Measurements from ENCODE around the gene ZNF213.

The ZNF213 gene

DNA sequence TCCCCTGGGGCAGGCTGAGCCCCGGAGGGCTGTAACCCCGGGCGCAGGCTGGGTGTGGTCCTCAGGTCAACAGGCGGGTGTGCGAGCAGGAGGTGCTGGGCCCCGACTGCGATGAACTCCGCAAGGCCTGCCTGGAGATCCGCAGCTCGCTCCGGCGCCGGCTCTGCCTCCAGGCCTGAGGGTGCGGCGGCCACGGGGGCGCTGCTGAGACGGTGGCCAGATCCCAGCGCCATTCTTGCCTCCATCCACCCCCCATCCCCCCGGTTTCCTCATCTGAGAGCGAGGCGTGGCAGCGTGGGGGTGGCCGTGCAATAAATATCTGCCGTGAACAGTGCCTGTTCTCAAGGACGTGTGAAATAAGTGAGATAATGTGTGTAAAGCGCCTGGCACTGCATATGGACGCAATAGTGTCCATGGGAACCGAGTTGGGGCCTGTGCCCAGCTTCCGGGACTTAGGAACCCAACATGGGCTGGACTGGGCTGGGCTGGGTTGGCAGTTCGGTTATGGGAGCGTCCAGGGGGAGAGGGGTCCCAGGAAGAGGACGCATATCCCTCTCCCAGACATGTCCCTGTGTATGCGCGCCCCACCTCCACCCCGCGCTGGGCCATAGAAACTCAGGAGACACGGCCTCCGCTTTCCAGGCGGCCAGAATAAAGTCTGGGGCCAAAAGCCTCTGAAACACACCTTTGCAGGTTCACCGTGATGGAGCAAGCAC is 15.0 kb downstream of the ZNF213 start (continued):
- TF ChIP-seq SP7 (tag by site-specific recombination; IDR thresholded peaks at IDR 0.05) = peak; percentile 35; the same call in 1 of the 2 replicates
- TF ChIP-seq ZNF48 (tag by site-specific recombination; IDR thresholded peaks at IDR 0.05) = no peak
- no peak for TF ChIP-seq ZNF585B (tag by site-specific recombination; IDR thresholded peaks at IDR 0.05)
- TF ChIP-seq ZNF530 (tag by site-specific recombination; IDR thresholded peaks at IDR 0.05; ENCODE audit: low read depth) = no peak
- TF ChIP-seq OVOL3 (tag by site-specific recombination; IDR thresholded peaks at IDR 0.05) = no peak; the same call in 1 of the 2 replicates
- no peak for TF ChIP-seq WT1 (tag by site-specific recombination; IDR thresholded peaks at IDR 0.05)
- TF ChIP-seq, protein P1, sequence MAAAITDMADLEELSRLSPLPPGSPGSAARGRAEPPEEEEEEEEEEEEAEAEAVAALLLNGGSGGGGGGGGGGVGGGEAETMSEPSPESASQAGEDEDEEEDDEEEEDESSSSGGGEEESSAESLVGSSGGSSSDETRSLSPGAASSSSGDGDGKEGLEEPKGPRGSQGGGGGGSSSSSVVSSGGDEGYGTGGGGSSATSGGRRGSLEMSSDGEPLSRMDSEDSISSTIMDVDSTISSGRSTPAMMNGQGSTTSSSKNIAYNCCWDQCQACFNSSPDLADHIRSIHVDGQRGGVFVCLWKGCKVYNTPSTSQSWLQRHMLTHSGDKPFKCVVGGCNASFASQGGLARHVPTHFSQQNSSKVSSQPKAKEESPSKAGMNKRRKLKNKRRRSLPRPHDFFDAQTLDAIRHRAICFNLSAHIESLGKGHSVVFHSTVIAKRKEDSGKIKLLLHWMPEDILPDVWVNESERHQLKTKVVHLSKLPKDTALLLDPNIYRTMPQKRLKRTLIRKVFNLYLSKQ (tag by site-specific recombination; IDR thresholded peaks at IDR 0.05; ENCODE audit: borderline replicate concordance) = no peak
- TF ChIP-seq ZXDB (tag by site-specific recombination; IDR thresholded peaks at IDR 0.05) = peak; percentile 40
- TF ChIP-seq KLF10 (tag by site-specific recombination; IDR thresholded peaks at IDR 0.05) = no peak
- TF ChIP-seq ZNF785 (tag by site-specific recombination; IDR thresholded peaks at IDR 0.05) = no peak
- TF ChIP-seq ZNF658 (tag by site-specific recombination; IDR thresholded peaks at IDR 0.05) = no peak
- peak; percentile 59 for TF ChIP-seq YY2 (tag by site-specific recombination; IDR thresholded peaks at IDR 0.05)
- TF ChIP-seq ZNF184 (tag by site-specific recombination; IDR thresholded peaks at IDR 0.05) = no peak
- TF ChIP-seq ZNF449 (tag by site-specific recombination; IDR thresholded peaks at IDR 0.05) = peak; percentile 57; the same call in 1 of the 2 replicates
- peak; percentile 77 for TF ChIP-seq ZEB2 (tag by site-specific recombination; IDR thresholded peaks at IDR 0.05)
- no peak for TF ChIP-seq ATF2 (tag by site-specific recombination; IDR thresholded peaks at IDR 0.05; ENCODE audit: low read depth)
- TF ChIP-seq, protein P2, sequence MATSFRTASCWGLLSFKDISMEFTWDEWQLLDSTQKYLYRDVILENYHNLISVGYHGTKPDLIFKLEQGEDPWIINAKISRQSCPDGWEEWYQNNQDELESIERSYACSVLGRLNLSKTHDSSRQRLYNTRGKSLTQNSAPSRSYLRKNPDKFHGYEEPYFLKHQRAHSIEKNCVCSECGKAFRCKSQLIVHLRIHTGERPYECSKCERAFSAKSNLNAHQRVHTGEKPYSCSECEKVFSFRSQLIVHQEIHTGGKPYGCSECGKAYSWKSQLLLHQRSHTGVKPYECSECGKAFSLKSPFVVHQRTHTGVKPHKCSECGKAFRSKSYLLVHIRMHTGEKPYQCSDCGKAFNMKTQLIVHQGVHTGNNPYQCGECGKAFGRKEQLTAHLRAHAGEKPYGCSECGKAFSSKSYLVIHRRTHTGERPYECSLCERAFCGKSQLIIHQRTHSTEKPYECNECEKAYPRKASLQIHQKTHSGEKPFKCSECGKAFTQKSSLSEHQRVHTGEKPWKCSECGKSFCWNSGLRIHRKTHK (tag by site-specific recombination; IDR thresholded peaks at IDR 0.05) = no peak
- 0 out of 2 replicates have a peak, but pooled peaks have one; percentile 31 for TF ChIP-seq ZNF423 (tag by site-specific recombination; IDR thresholded peaks at IDR 0.05)
- no peak for TF ChIP-seq ZNF548 (tag by site-specific recombination; IDR thresholded peaks at IDR 0.05)
- no peak for TF ChIP-seq ZNF426 (tag by site-specific recombination; IDR thresholded peaks at IDR 0.05)
- TF ChIP-seq ZNF701 (tag by site-specific recombination; IDR thresholded peaks at IDR 0.05) = no peak
- TF ChIP-seq ZNF404 (tag by site-specific recombination; IDR thresholded peaks at IDR 0.05) = no peak
- TF ChIP-seq ZNF248 (tag by site-specific recombination; IDR thresholded peaks at IDR 0.05) = no peak
- no peak for TF ChIP-seq ZBTB21 (tag by site-specific recombination; IDR thresholded peaks at IDR 0.05)
- no peak for TF ChIP-seq ZSCAN18 (tag by site-specific recombination; IDR thresholded peaks at IDR 0.05)
- TF ChIP-seq ZNF354C (tag by site-specific recombination; IDR thresholded peaks at IDR 0.05; ENCODE audit: borderline replicate concordance, low read depth) = no peak
- TF ChIP-seq ZIC2 (tag by site-specific recombination; IDR thresholded peaks at IDR 0.05) = peak; percentile 76
- peak; percentile 64 for TF ChIP-seq ZBTB26 (tag by site-specific recombination; optimal IDR thresholded peaks at IDR 0.05)
- no peak for TF ChIP-seq BCL11B (tag by site-specific recombination; IDR thresholded peaks at IDR 0.05; ENCODE audit: low read depth)
- no peak for TF ChIP-seq ZNF19 (tag by site-specific recombination; IDR thresholded peaks at IDR 0.05; ENCODE audit: low read depth)
- TF ChIP-seq ZNF660 (tag by site-specific recombination; IDR thresholded peaks at IDR 0.05) = peak; percentile 51; the same call in 1 of the 2 replicates
- no peak for TF ChIP-seq HOXD13 (CRISPR knock-in tag; IDR thresholded peaks at IDR 0.05; ENCODE audit: borderline replicate concordance)
- TF ChIP-seq ZNF221 (tag by site-specific recombination; IDR thresholded peaks at IDR 0.05; ENCODE audit: borderline replicate concordance) = 0 out of 2 replicates have a peak, but pooled peaks have one; percentile 78

Data from HEK293 (cell line).